HG03025 (cell line): ENCODE data around the gene OPCML.

Experiments used
- ATAC-seq: cut with Tn5 transposase; IDR thresholded peaks from one replicate; pipeline ENCODE4 v1.9.1; 2021; ENCODE audit warnings: mild to moderate bottlenecking, moderate library complexity; ENCODE audit not compliant: unreplicated experiment, low FRiP score

OPCML gene

GRCh38 chr11:133096981-133097380 is 435.3 kb downstream of the OPCML start:
- no peak for ATAC-seq

GRCh38 chr11:133086518-133086917 is 445.8 kb downstream of the OPCML start:
- no peak for ATAC-seq

- peak; percentile 85 for ATAC-seq
Observed at GRCh38 chr11:133082841-133083488, 449.3 kb downstream of the OPCML start.

GRCh38 chr11:133082453-133082781 is 449.9 kb downstream of the OPCML start:
- no peak for ATAC-seq

GRCh38 chr11:133081730-133082452 is 450.4 kb downstream of the OPCML start:
- no peak for ATAC-seq

GRCh38 chr11:133081020-133081419 is 451.3 kb downstream of the OPCML start:
- ATAC-seq: no peak

- no peak for ATAC-seq
Observed at GRCh38 chr11:133078591-133079404, 453.5 kb downstream of the OPCML start.

GRCh38 chr11:133078012-133078411 is 454.3 kb downstream of the OPCML start:
- ATAC-seq: no peak

- ATAC-seq: no peak
Observed at GRCh38 chr11:133075351-133075750, 456.9 kb downstream of the OPCML start.

GRCh38 chr11:133072858-133073582 is 459.3 kb downstream of the OPCML start:
- no peak for ATAC-seq

GRCh38 chr11:133072378-133072777 is 459.9 kb downstream of the OPCML start:
- ATAC-seq: no peak

- no peak for ATAC-seq
Observed at GRCh38 chr11:133070791-133071190, 461.5 kb downstream of the OPCML start.

- no peak for ATAC-seq
Observed at GRCh38 chr11:133070021-133070713, 462.1 kb downstream of the OPCML start.

- ATAC-seq: no peak
Observed at GRCh38 chr11:133065847-133066485, 466.3 kb downstream of the OPCML start.

- no peak for ATAC-seq
Observed at GRCh38 chr11:133064961-133065360, 467.3 kb downstream of the OPCML start.

- ATAC-seq: no peak
Observed at GRCh38 chr11:133064152-133064877, 468.0 kb downstream of the OPCML start.

GRCh38 chr11:133058501-133058900 is 473.8 kb downstream of the OPCML start:
- no peak for ATAC-seq

GRCh38 chr11:133053124-133053776 is 479.1 kb downstream of the OPCML start:
- no peak for ATAC-seq

- no peak for ATAC-seq
Observed at GRCh38 chr11:133052537-133052936, 479.8 kb downstream of the OPCML start.
